Esophagus muscularis mucosa (tissue), 4 donors: ENCODE measurements around the gene SIK1.
"Not testable (repeated sequence)": the region's sequence is repeated elsewhere in the genome, so short reads cannot be mapped to it uniquely, and the experiment has no call there.

Source experiments
- EP300 ChIP-seq: sonication (generic); formaldehyde crosslinking; IDR thresholded peaks from one replicate; pipeline ENCODE4 v1.6.1; 2017; ENCODE audit warnings: antibody characterized with exemption
- POLR2A ChIP-seq: fragments of 450-650 bp; IDR thresholded peaks from one replicate; pipeline ENCODE4 v1.6.1; 2017; ENCODE audit warnings: antibody characterized with exemption, moderate library complexity, mild to moderate bottlenecking, low read depth
- POLR2AphosphoS5 ChIP-seq, 2 donors: sonication (generic); formaldehyde crosslinking; IDR thresholded peaks; one replicate each; pipeline ENCODE4 v1.6.1; 2017; ENCODE audit warnings: antibody characterized with exemption in 2 of 2
- TF ChIP-seq, protein P1 (sequence below), 3 experiments: fragments of 200-600 bp in 2 of 3; fragments of 450-650 bp in 1 of 3; sonication (generic) in 2 of 3; IDR thresholded peaks; one replicate each; pipeline ENCODE4 v1.5.1; 2017 to 2019; ENCODE audit warnings: antibody characterized with exemption in 3 of 3, mild to moderate bottlenecking in 2 of 3, moderate library complexity in 1 of 3

DNA sequence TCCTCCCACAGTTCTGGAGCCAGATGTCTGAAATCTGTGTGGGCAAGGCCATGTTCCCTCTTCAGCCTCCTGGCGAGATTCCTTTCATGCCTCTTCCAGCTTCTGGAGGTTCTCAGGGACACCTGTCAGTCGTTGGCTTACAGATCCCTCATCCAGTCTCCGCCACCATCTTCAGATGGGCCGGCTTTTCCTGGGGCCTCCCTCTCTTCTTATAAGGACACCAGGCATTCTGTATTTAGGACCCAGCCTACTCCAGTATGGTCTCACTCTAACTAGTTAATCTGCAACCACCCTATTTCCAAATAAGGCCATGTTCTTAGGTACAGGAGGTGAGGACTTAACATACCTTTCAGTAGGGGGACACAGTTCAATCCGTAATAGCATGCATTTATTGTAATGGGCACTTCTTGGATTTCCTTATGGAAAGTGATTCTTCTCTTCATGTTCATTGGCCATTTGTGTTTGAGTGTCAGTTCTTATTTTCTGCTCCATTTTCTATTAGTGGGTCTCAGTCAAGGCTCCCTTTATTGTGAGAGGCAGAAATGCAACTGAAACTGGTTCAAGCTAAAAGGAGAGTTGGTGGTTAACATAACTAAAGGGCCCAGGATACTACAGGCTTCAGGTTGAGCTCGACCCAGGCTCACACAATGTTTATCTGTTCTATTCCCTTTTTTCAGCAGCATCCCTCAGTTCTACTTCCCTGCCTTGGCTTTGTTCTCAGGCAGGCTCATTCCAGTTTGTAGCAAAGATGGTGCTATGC, 12.6 kb upstream of the SIK1 start:
- TF ChIP-seq EP300; POLR2A; POLR2AphosphoS5 (IDR thresholded peaks at IDR 0.05): not testable (repeated sequence)
- TF ChIP-seq, protein P1, sequence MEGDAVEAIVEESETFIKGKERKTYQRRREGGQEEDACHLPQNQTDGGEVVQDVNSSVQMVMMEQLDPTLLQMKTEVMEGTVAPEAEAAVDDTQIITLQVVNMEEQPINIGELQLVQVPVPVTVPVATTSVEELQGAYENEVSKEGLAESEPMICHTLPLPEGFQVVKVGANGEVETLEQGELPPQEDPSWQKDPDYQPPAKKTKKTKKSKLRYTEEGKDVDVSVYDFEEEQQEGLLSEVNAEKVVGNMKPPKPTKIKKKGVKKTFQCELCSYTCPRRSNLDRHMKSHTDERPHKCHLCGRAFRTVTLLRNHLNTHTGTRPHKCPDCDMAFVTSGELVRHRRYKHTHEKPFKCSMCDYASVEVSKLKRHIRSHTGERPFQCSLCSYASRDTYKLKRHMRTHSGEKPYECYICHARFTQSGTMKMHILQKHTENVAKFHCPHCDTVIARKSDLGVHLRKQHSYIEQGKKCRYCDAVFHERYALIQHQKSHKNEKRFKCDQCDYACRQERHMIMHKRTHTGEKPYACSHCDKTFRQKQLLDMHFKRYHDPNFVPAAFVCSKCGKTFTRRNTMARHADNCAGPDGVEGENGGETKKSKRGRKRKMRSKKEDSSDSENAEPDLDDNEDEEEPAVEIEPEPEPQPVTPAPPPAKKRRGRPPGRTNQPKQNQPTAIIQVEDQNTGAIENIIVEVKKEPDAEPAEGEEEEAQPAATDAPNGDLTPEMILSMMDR (IDR thresholded peaks at IDR 0.05), result not testable (repeated sequence)
